K562 (cell line): ENCODE measurements around the gene GALNT18. TPM values are rescaled to one million over a fixed set of nuclear protein-coding genes. Genes with fewer than 3 reads are reported as not detected.

Experiments used
- ATAC-seq: fragments of 200-7000 bp; cut with Tn5 transposase; 3 replicates; pipeline ENCODE4 v1.9.1; 2020; ENCODE audit warnings: moderate library complexity
- BruUV-seq: library from RNA; stranded (reverse); fragments of 400-500 nt; replicated peaks from 2 replicates; lab custom pipeline; 2021; lab: Mats Ljungman, UMichigan
- CTCF ChIA-PET: fragments of 300-600 bp; formaldehyde crosslinking; extraction: SDS; loops from one replicate; lab custom pipeline; 2021; ENCODE audit warnings: low intra/inter-chr PET ratio; lab: Yijun Ruan, JAX
- POLR2A ChIA-PET: fragments of 300-600, 350-650 bp; sonication (Branson Sonifier 250); formaldehyde crosslinking; extraction: SDS; loops from one replicate; lab custom pipeline; 2021; ENCODE audit warnings: antibody characterized with exemption, inconsistent platforms; lab: Yijun Ruan, JAX
- DNase-seq, 4 experiments: peaks; one replicate each; pipeline versions ENCODE4 v3.0.0 to v3.0.0-alpha.2; 2011 to 2018; ENCODE audit warnings: low spot score in 3 of 4, mixed read lengths in 3 of 4; ENCODE audit errors: extremely low read depth in 1 of 4
- FAIRE-seq: peaks from 2 replicates; lab custom pipeline; 2011; peaks lifted over from hg19 to GRCh38; lab: Jason Lieb, UNC
- H2AFZ ChIP-seq: 2 replicates; pipeline ENCODE4 v1.6.0; 2011; ENCODE audit warnings: low read depth, low read length, control low read depth, inconsistent platforms
- H3K27ac ChIP-seq: fragments of 200-600 bp; 3 replicates; pipeline ENCODE4 v1.8.0; 2011; ENCODE audit warnings: low read depth, mild to moderate bottlenecking, control low read depth, inconsistent platforms, low read length, moderate library complexity, mixed read lengths; ENCODE audit errors: extremely low read depth
- H3K27me3 ChIP-seq, 2 experiments: fragments of 300-600 bp in 1 of 2; 2 replicates in 1 of 2; 3 replicates in 1 of 2; pipeline versions ENCODE4 v1.6.0 to v1.8.0; 2011; ENCODE audit warnings: inconsistent platforms in 2 of 2, low read length in 2 of 2, mild to moderate bottlenecking in 1 of 2, mixed read lengths in 1 of 2, moderate library complexity in 1 of 2; ENCODE audit not compliant: control insufficient read depth in 2 of 2, insufficient read depth in 2 of 2
- H3K36me3 ChIP-seq: fragments of 300-600 bp; 3 replicates; pipeline ENCODE4 v1.8.0; 2011; ENCODE audit warnings: mild to moderate bottlenecking, low read length, inconsistent platforms; ENCODE audit not compliant: control insufficient read depth, insufficient read depth
- H3K4me1 ChIP-seq, 2 experiments: fragments of 200-600 bp in 1 of 2; replicated peaks in 1 of 2; 2 replicates in 1 of 2; 3 replicates in 1 of 2; pipeline versions ENCODE4 v1.5.1 to v1.8.0; 2011; ENCODE audit warnings: inconsistent platforms in 2 of 2, low read length in 2 of 2, mild to moderate bottlenecking in 1 of 2, mixed read lengths in 1 of 2, moderate library complexity in 1 of 2; ENCODE audit not compliant: control insufficient read depth in 2 of 2, insufficient read depth in 2 of 2
- H3K4me2 ChIP-seq: 2 replicates; pipeline ENCODE4 v1.6.1; 2011; ENCODE audit warnings: low read length, control low read depth, inconsistent platforms, mixed read lengths; ENCODE audit not compliant: insufficient read depth
- H3K4me3 ChIP-seq: fragments of 200-600 bp; sonication (generic), shearing (Covaris generic); 2 replicates; pipeline ENCODE4 v1.5.1; 2016; ENCODE audit warnings: control low read depth, inconsistent platforms
- H3K79me2 ChIP-seq: fragments of 200-600 bp; 3 replicates; pipeline ENCODE4 v1.8.0; 2011; ENCODE audit warnings: low read length, inconsistent platforms; ENCODE audit not compliant: control insufficient read depth, insufficient read depth
- H3K9ac ChIP-seq, 2 experiments: 2 replicates each; pipeline versions ENCODE4 v1.6.0 to v1.6.1; 2011; ENCODE audit warnings: low read depth in 2 of 2, low read length in 2 of 2, control low read depth in 1 of 2, inconsistent platforms in 1 of 2, mild to moderate bottlenecking in 1 of 2, mixed read lengths in 1 of 2; ENCODE audit not compliant: insufficient read depth in 1 of 2
- H3K9me1 ChIP-seq: one replicate; pipeline ENCODE4 v1.6.0; 2011; ENCODE audit warnings: inconsistent platforms, mild to moderate bottlenecking, low read length, moderate library complexity; ENCODE audit not compliant: control insufficient read depth, insufficient read depth
- H3K9me3 ChIP-seq: replicated peaks from 2 replicates; pipeline ENCODE4 v1.5.1; 2011; ENCODE audit warnings: low read depth, low read length, inconsistent platforms; ENCODE audit not compliant: control insufficient read depth, insufficient read depth
- H4K20me1 ChIP-seq: replicated peaks from 2 replicates; pipeline ENCODE4 v1.6.1; 2011; ENCODE audit warnings: low read length, inconsistent platforms, mixed read lengths; ENCODE audit not compliant: control insufficient read depth, insufficient read depth
- ATF6 ChIP-seq: sonication (generic); formaldehyde crosslinking; IDR thresholded peaks from 2 replicates; pipeline ENCODE4 v1.4.0; 2020; ENCODE audit warnings: mild to moderate bottlenecking, missing genetic modification reagents
- BHLHE40 ChIP-seq: IDR thresholded peaks from 2 replicates; pipeline ENCODE4 v1.6.1; 2011; ENCODE audit warnings: low read length, improper control_type of control experiment
- CC2D1A ChIP-seq: fragments of 450-650 bp; IDR thresholded peaks from 2 replicates; pipeline ENCODE4 v1.6.1; 2017; ENCODE audit warnings: mild to moderate bottlenecking
- E4F1 ChIP-seq: fragments of 250-450 bp; sonication (Bioruptor Pico); IDR thresholded peaks from 2 replicates; pipeline ENCODE4 v1.5.0; 2021; ENCODE audit warnings: mild to moderate bottlenecking, borderline replicate concordance
- HCFC1 ChIP-seq: IDR thresholded peaks from 2 replicates; pipeline ENCODE4 v1.6.1; 2012; ENCODE audit warnings: low read depth, low read length, improper control_type of control experiment
- RAD21 ChIP-seq, 2 experiments: fragments of 250-450 bp in 1 of 2; fragments of 450-650 bp in 1 of 2; sonication (Bioruptor Pico) in 1 of 2; formaldehyde crosslinking in 1 of 2; IDR thresholded peaks in 1 of 2; conservative IDR thresholded peaks in 1 of 2; 2 replicates each; pipeline versions ENCODE4 v1.4.0 to v1.8.0; 2020 to 2022; ENCODE audit warnings: mild to moderate bottlenecking in 2 of 2, moderate library complexity in 1 of 2
- WGBS: fragments of 100-300 bp; shearing (Covaris generic); methylation state at CpG from one replicate; pipeline ENCODE4 v1.1.6; 2016; ENCODE audit warnings: low coverage, mixed read lengths; ENCODE audit not compliant: insufficient coverage; ENCODE audit errors: missing lambda C conversion rate; 5-methylcytosine and 5-hydroxymethylcytosine counted together
- in situ Hi-C: fragments of 300-500 bp; cut with MboI; formaldehyde crosslinking; loops from 4 replicates; pipeline ENCODE4 v1.15.0; 2018; ENCODE audit warnings: inconsistent platforms, mixed read lengths
- intact Hi-C: fragments of 100-400 bp; cut with micrococcal nuclease; formaldehyde crosslinking; loops from 2 replicates; pipeline ENCODE4 v1.14.2; 2022
- polyA plus RNA-seq, 8 experiments: library from polyadenylated mRNA; depleted of rRNA in 4 of 8; stranded (reverse) in 5 of 8; unstranded in 3 of 8; fragments of >200 nt; fragmentation: Nextera tagmentation in 2 of 8; fragmentation: Illumina TruSeq in 1 of 8; extraction: Ambion mirVana in 2 of 8; extraction: Trizol in 1 of 8; gene quantifications; 2 replicates each; pipeline versions ENCODE4 v1.2.1 to v1.2.3, GENCODE V29; 2011 to 2014; ENCODE audit warnings: inconsistent platforms in 1 of 8, missing spikeins in 1 of 8
- total RNA-seq, 7 experiments: library from RNA; depleted of rRNA in 6 of 7; stranded (reverse); fragments of >200 nt in 6 of 7; fragmentation: Illumina TruSeq in 2 of 7; extraction: Trizol in 2 of 7; gene quantifications; 2 replicates each; pipeline versions ENCODE4 v1.2.1 to v1.2.3, GENCODE V29; 2011 to 2021; ENCODE audit warnings: low replicate concordance in 1 of 7

The GALNT18 gene
- total and polyA plus RNA-seq, 9 of the 15 experiments (the other 6 are each of a cell fraction or from before 2014, with no cell fraction given): not detected

GRCh38 chr11:11335043-11335442 lies 286.8 kb downstream of the GALNT18 start:
- BruUV-seq: no TSS peak
- H3K27ac ChIP-seq: no peak overlapping the region

More at GRCh38 chr11:11335043-11335442, 286.8 kb downstream of the GALNT18 start:
- in situ Hi-C loops: no loop called here
- CTCF ChIA-PET: no interaction called here
- DNase-seq (no peak), FAIRE-seq (no peak)
- peaks cover 3 to 30% of the 10 kb centered on the region in 2 experiments; a peak in 4 of 5 replicates for H3K27me3 ChIP-seq
- no peak overlapping the region for H3K4me3 ChIP-seq
- no peaks in the 10 kb centered on the region for H3K9me3 ChIP-seq
- WGBS: 0% methylated on average over 2 of the region's 2 CpGs
- no peak overlapping the region for H3K4me2 ChIP-seq
- no peak overlapping the region for H2AFZ ChIP-seq
- no peaks in the 10 kb centered on the region for H3K9me1 ChIP-seq
- TF ChIP-seq CC2D1A (no peak), HCFC1 (no peak), ATF6 (CRISPR knock-in tag) (no peak), E4F1 (CRISPR knock-in tag) (no peak), RAD21 (CRISPR knock-in tag; conservative IDR thresholded peaks at IDR 0.05 in 1 of 2, IDR thresholded peaks at IDR 0.05 in 1 of 2) (no peak), BHLHE40 (no peak)
- TF ChIP-seq, all 486 proteins: peak for 0
- Histone ChIP-seq H3K36me3 (no peaks in the 10 kb centered on the region), H4K20me1 (no peaks in the 10 kb centered on the region), H3K4me1 (no peaks in the 10 kb centered on the region), H3K9ac (no peak overlapping the region), H3K79me2 (no peaks in the 10 kb centered on the region)
- no peak for ATAC-seq
- POLR2A ChIA-PET: interaction anchor here (0.7 kb wide), 1 partner anchor 9 kb away, joined by 3 read pairs; no protein-coding TSS in a partner anchor
- intact Hi-C loops: no loop called here
